DND-41 (cell line): ENCODE measurements around the gene PRSS21.

Experiments used
- ATAC-seq: fragments of 200-7000 bp; cut with Tn5 transposase; 3 replicates; pipeline ENCODE4 v1.9.1; 2021; ENCODE audit warnings: low read depth; ENCODE audit not compliant: insufficient read depth
- DNase-seq: peaks from one replicate; pipeline ENCODE4 v3.0.0-alpha.2; 2020
- H2AFZ ChIP-seq: 2 replicates; pipeline ENCODE4 v1.6.0; 2012; ENCODE audit warnings: low read depth, low read length
- H3K27ac ChIP-seq: 2 replicates; pipeline ENCODE4 v1.5.1; 2012; ENCODE audit warnings: low read length, inconsistent platforms
- H3K27me3 ChIP-seq: fragments of 200-600 bp; sonication (generic); 2 replicates; pipeline ENCODE4 v1.6.0; 2012; ENCODE audit warnings: low read length, mild to moderate bottlenecking, inconsistent platforms; ENCODE audit not compliant: insufficient read depth, poor library complexity
- H3K36me3 ChIP-seq: 2 replicates; pipeline ENCODE4 v1.5.1; 2012; ENCODE audit warnings: low read length, inconsistent platforms; ENCODE audit not compliant: insufficient read depth
- H3K4me1 ChIP-seq: 2 replicates; pipeline ENCODE4 v1.5.1; 2012; ENCODE audit warnings: mild to moderate bottlenecking, low read length; ENCODE audit not compliant: insufficient read depth
- H3K4me2 ChIP-seq: 2 replicates; pipeline ENCODE4 v1.6.0; 2012; ENCODE audit warnings: mild to moderate bottlenecking, moderate library complexity, low read length, inconsistent platforms; ENCODE audit not compliant: insufficient read depth
- H3K4me3 ChIP-seq, 2 experiments: fragments of 200-600 bp in 1 of 2; shearing (Covaris generic) in 1 of 2; 2 replicates each; pipeline ENCODE4 v1.5.1; 2012 to 2016; ENCODE audit warnings: inconsistent platforms in 2 of 2, low read length in 2 of 2, mild to moderate bottlenecking in 2 of 2, low read depth in 1 of 2, moderate library complexity in 1 of 2
- H3K79me2 ChIP-seq: 2 replicates; pipeline ENCODE4 v1.6.0; 2012; ENCODE audit warnings: low read length, inconsistent platforms; ENCODE audit not compliant: insufficient read depth
- H3K9ac ChIP-seq: 2 replicates; pipeline ENCODE4 v1.6.0; 2012; ENCODE audit warnings: low read depth, mild to moderate bottlenecking, inconsistent platforms, low read length, moderate library complexity
- H3K9me3 ChIP-seq: 2 replicates; pipeline ENCODE4 v1.5.1; 2012; ENCODE audit warnings: low read length, moderate library complexity, mild to moderate bottlenecking, inconsistent platforms; ENCODE audit not compliant: insufficient read depth, severe bottlenecking
- H4K20me1 ChIP-seq: 2 replicates; pipeline ENCODE4 v1.6.0; 2012; ENCODE audit warnings: low read length; ENCODE audit not compliant: insufficient read depth
- EZH2 ChIP-seq: IDR thresholded peaks from 3 replicates; pipeline ENCODE4 v1.6.1; 2012; ENCODE audit warnings: borderline replicate concordance, low read depth, mild to moderate bottlenecking, moderate library complexity, low read length, inconsistent platforms; ENCODE audit not compliant: severe bottlenecking
- TF ChIP-seq, protein P1 (sequence below): IDR thresholded peaks from 2 replicates; pipeline ENCODE4 v1.5.1; 2012; ENCODE audit warnings: borderline replicate concordance, low read length, moderate library complexity, mild to moderate bottlenecking; ENCODE audit not compliant: poor library complexity, severe bottlenecking; ENCODE audit errors: extremely low read depth

The PRSS21 gene

DNA sequence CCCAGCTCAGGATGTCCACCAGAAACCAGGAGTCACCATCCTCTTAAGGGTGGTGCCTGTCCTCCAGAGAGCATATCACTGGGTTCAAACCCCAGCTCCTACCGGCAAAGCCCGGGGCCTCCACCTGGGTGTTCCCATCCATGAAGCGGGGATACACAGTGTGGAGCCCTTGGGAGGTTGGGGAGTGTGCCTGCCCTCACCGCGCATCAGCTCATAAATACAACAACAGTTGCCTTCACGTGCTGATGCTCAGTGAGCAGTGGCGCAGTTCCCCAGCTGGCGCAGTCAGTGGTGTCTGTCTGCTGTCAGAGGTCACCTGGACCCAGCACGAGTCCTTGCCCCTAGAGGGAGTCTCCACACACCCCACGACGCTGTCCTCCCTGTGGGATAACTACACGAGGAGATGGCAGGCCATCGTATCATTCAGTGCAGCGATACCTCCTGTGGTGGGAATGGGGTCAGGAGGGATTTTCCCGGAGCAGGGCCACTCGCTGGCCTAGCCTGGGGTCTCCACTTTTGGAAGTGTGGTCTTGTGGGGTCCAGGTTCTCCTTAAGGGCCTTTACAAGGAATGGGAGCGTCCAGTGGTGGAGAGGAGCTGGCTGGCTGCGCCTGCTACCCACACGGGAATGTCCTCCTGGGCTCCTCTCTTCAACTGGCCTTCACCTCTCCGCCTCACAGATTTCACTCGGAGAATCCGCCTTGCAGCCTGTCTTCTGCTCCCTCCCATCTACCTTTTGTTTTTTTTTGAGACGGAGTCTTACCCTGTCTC, 37.7 kb upstream of the PRSS21 start:
- no peak for DNase-seq
- H3K4me2 ChIP-seq: peak overlapping the region; percentile 92
- H3K4me3 ChIP-seq: peak overlapping the region in 1 of 2 experiments; percentile 86; a peak in 1 of 4 replicates
- no peak for ATAC-seq
- H3K36me3 ChIP-seq: peaks cover 12% of the 10 kb centered on the region
- no peak overlapping the region for H3K9ac ChIP-seq
- peaks cover 31% of the 10 kb centered on the region for H3K4me1 ChIP-seq
- H3K9me3 ChIP-seq: no peaks in the 10 kb centered on the region
- H3K27me3 ChIP-seq: no peaks in the 10 kb centered on the region
- H2AFZ ChIP-seq: no peak overlapping the region
- no peak for TF ChIP-seq EZH2
- TF ChIP-seq, protein P1, sequence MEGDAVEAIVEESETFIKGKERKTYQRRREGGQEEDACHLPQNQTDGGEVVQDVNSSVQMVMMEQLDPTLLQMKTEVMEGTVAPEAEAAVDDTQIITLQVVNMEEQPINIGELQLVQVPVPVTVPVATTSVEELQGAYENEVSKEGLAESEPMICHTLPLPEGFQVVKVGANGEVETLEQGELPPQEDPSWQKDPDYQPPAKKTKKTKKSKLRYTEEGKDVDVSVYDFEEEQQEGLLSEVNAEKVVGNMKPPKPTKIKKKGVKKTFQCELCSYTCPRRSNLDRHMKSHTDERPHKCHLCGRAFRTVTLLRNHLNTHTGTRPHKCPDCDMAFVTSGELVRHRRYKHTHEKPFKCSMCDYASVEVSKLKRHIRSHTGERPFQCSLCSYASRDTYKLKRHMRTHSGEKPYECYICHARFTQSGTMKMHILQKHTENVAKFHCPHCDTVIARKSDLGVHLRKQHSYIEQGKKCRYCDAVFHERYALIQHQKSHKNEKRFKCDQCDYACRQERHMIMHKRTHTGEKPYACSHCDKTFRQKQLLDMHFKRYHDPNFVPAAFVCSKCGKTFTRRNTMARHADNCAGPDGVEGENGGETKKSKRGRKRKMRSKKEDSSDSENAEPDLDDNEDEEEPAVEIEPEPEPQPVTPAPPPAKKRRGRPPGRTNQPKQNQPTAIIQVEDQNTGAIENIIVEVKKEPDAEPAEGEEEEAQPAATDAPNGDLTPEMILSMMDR: no peak
- H3K27ac ChIP-seq: no peak overlapping the region
- peaks cover 20% of the 10 kb centered on the region for H4K20me1 ChIP-seq
- H3K79me2 ChIP-seq: peaks cover 40% of the 10 kb centered on the region

GRCh38 chr16:2779978-2780898, 36.8 kb upstream of the PRSS21 start:
- Histone ChIP-seq H3K9ac (no peak overlapping the region), H3K27ac (no peak overlapping the region), H4K20me1 (peaks cover 14% of the 10 kb centered on the region), H2AFZ (no peak overlapping the region), H3K9me3 (no peaks in the 10 kb centered on the region), H3K4me3 (no peak overlapping the region), H3K27me3 (no peaks in the 10 kb centered on the region), H3K36me3 (peaks cover 3% of the 10 kb centered on the region), H3K79me2 (peaks cover 35% of the 10 kb centered on the region), H3K4me1 (peaks cover 25% of the 10 kb centered on the region), H3K4me2 (no peak overlapping the region)
- DNase-seq: no peak
- TF ChIP-seq EZH2: no peak
- TF ChIP-seq, protein P1: no peak
- ATAC-seq: no peak

DNA sequence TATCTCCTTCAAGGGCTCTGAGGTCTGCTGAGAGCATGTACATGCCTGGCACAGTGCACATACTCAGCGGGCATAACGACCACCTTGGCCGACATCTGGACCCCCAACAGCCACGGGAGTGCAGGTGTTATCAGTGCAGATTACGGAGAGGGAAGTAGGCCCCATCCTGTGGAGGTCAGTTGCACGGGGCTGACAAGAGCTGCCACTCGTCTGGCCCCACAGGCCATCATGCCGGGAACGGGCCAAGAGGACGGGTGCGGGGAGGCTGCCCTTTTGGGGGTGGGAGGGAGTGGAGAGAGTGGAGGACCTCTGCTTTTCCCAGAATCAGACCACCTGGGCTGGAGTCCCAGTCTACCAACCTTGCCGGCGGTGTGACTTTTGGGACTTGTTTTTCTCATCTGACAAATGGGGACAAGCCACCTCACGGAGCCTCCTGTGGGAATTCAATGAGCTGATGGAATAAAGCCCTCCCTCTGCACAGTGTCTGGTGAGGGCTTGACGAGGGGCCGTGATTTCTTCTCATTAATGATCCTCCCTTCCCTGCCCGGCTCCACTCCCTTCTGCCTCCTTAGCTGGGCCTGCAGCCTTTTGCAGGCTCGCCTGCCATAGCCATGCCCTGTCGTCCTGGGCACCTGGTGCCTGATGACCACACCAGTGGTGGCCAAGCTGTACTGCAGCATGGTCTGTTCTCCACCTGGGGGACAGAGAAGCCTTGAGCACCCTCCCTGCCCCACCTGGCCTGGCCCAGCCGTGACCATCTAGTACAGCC, 34.3 kb upstream of the PRSS21 start:
- Histone ChIP-seq H3K27ac (no peak overlapping the region), H2AFZ (no peak overlapping the region), H3K27me3 (peaks cover under 1% of the 10 kb centered on the region), H3K79me2 (peaks cover 12% of the 10 kb centered on the region), H3K9me3 (no peaks in the 10 kb centered on the region), H3K4me2 (no peak overlapping the region), H3K36me3 (no peaks in the 10 kb centered on the region; the same call in 1 of the 2 replicates), H3K4me3 (no peak overlapping the region), H3K4me1 (peaks cover 12% of the 10 kb centered on the region), H3K9ac (no peak overlapping the region), H4K20me1 (no peaks in the 10 kb centered on the region)
- DNase-seq (no peak), ATAC-seq (no peak)
- TF ChIP-seq EZH2: no peak
- TF ChIP-seq, protein P1: no peak
